HEK293 (cell line): ENCODE measurements around the gene LKAAEAR1.

Experiments
- CTCF ChIP-seq: fragments of 450-650 bp; formaldehyde crosslinking; IDR thresholded peaks from 2 replicates; pipeline ENCODE4 v1.5.1; 2016; ENCODE audit warnings: missing biosample characterization, missing genetic modification characterization
- ZNF558 ChIP-seq: fragments of 450-650 bp; formaldehyde crosslinking; IDR thresholded peaks from 2 replicates; pipeline ENCODE4 v1.5.1; 2016; ENCODE audit warnings: missing biosample characterization, missing genetic modification characterization

- TF ChIP-seq CTCF (tag by site-specific recombination) (peak; percentile 93), ZNF558 (no peak)
Observed at GRCh38 chr20:64069614-64070243, 14.5 kb downstream of the LKAAEAR1 start.
